Prostate gland (tissue), 2 donors: ENCODE data around the gene SCN1B. TPM values are rescaled to one million over a fixed set of nuclear protein-coding genes. Genes with fewer than 3 reads are reported as not detected.
"Not testable (repeated sequence)": the region's sequence is repeated elsewhere in the genome, so short reads cannot be mapped to it uniquely, and the experiment has no call there.

Source experiments
- DNase-seq: peaks from one replicate; pipeline ENCODE4 v3.0.0-alpha.2; 2019; ENCODE audit warnings: low spot score
- H3K27ac ChIP-seq, 2 donors: fragments of 200-600 bp; sonication (generic); 2 replicates each; pipeline ENCODE4 v1.5.1; 2017 to 2019
- H3K27me3 ChIP-seq: fragments of 200-600 bp; sonication (generic); replicated peaks from 2 replicates; pipeline ENCODE4 v1.5.1; 2019; ENCODE audit not compliant: insufficient read depth
- H3K36me3 ChIP-seq, 2 donors: fragments of 200-600 bp; sonication (generic); 1 replicate in 1 of 2; 2 replicates in 1 of 2; pipeline versions ENCODE4 v1.5.1 to v1.8.1; 2017 to 2019
- H3K4me1 ChIP-seq: fragments of 200-600 bp; sonication (generic); replicated peaks from 2 replicates; pipeline ENCODE4 v1.5.1; 2019
- H3K4me3 ChIP-seq, 2 donors: fragments of 200-600 bp; sonication (generic); 2 replicates each; pipeline ENCODE4 v1.5.1; 2017 to 2019
- H3K9me3 ChIP-seq: fragments of 200-600 bp; sonication (generic); 2 replicates; pipeline ENCODE4 v1.5.1; 2017
- CTCF ChIP-seq, 4 experiments: fragments of 200-600 bp in 2 of 4; fragments of 450-650 bp in 2 of 4; sonication (generic) in 2 of 4; IDR thresholded peaks; 1 replicate in 3 of 4; 2 replicates in 1 of 4; pipeline ENCODE4 v1.5.1; 2016 to 2019; ENCODE audit warnings: antibody characterized with exemption in 4 of 4, mild to moderate bottlenecking in 2 of 4, moderate library complexity in 2 of 4
- POLR2A ChIP-seq: fragments of 450-650 bp; IDR thresholded peaks from one replicate; pipeline ENCODE4 v1.6.1; 2016; ENCODE audit warnings: antibody characterized with exemption, mild to moderate bottlenecking
- POLR2AphosphoS5 ChIP-seq: sonication (generic); formaldehyde crosslinking; IDR thresholded peaks from one replicate; pipeline ENCODE4 v1.6.1; 2017; ENCODE audit warnings: antibody characterized with exemption
- WGBS: methylation state at CpG from one replicate; pipeline ENCODE4 v1.1.5; 2018; 5-methylcytosine and 5-hydroxymethylcytosine counted together
- intact Hi-C: fragments of 100-400 bp; cut with DNase I; formaldehyde crosslinking; loops from one replicate; pipeline ENCODE4 v1.14.2; 2022
- total RNA-seq, 2 donors: library from RNA; depleted of rRNA; stranded (reverse); fragments of >200 nt; gene quantifications; one replicate each; pipeline ENCODE4 v1.1.0, GENCODE V29; 2016

The SCN1B gene
- total RNA-seq, 2 donors from 2014 or later = 9.7 to 10.6 TPM

GRCh38 chr19:35002037-35002535, 28.2 kb upstream of the SCN1B start:
- H3K27ac ChIP-seq = peak overlapping the region in 1 of 2 donors; percentile 97
- peaks cover 25% of the 10 kb centered on the region for H3K4me1 ChIP-seq
- intact Hi-C loops = no loop called here
- TF ChIP-seq POLR2A = no peak
- no peak for TF ChIP-seq POLR2AphosphoS5
- no peak for TF ChIP-seq CTCF (IDR thresholded peaks at IDR 0.05)
- no peaks in the 10 kb centered on the region for H3K36me3 ChIP-seq
- H3K27me3 ChIP-seq = no peaks in the 10 kb centered on the region
- no peaks in the 10 kb centered on the region for H3K9me3 ChIP-seq
- no peak overlapping the region for H3K4me3 ChIP-seq
- no peak for DNase-seq
- 85% methylated on average over 11 of the region's 11 CpGs for WGBS

- H3K4me3 ChIP-seq = no peak overlapping the region
- no peaks in the 10 kb centered on the region for H3K36me3 ChIP-seq
- no peak for TF ChIP-seq POLR2A
- TF ChIP-seq POLR2AphosphoS5 = no peak
- TF ChIP-seq CTCF (IDR thresholded peaks at IDR 0.05) = no peak
- no peaks in the 10 kb centered on the region for H3K9me3 ChIP-seq
- no peaks in the 10 kb centered on the region for H3K27me3 ChIP-seq
- intact Hi-C loops = no loop called here
- peak overlapping the region in 1 of 2 donors; percentile 59 for H3K27ac ChIP-seq
- peaks cover 20% of the 10 kb centered on the region for H3K4me1 ChIP-seq
- WGBS = 90% methylated on average over 18 of the region's 18 CpGs
- DNase-seq = no peak
These were observed 25.6 kb upstream of the SCN1B start for GRCh38 chr19:35004517-35005255.

- Histone ChIP-seq H3K27me3 (no peaks in the 10 kb centered on the region), H3K27ac (peak overlapping the region; percentile 59 to 63), H3K9me3 (no peaks in the 10 kb centered on the region), H3K4me3 (no peak overlapping the region), H3K4me1 (peaks cover 20% of the 10 kb centered on the region), H3K36me3 (peaks cover 0 to 7% of the 10 kb centered on the region in 2 donors)
- WGBS = 79% methylated on average over 11 of the region's 11 CpGs
- intact Hi-C loops = no loop called here
- no peak for DNase-seq
- TF ChIP-seq POLR2AphosphoS5 = no peak
These were observed 24.9 kb upstream of the SCN1B start for GRCh38 chr19:35005256-35005977.

- H3K36me3 ChIP-seq, H3K27me3 ChIP-seq, DNase-seq, H3K9me3 ChIP-seq, intact Hi-C loops, H3K4me3 ChIP-seq: not testable (repeated sequence)
- Histone ChIP-seq H3K4me1 (peaks cover 20% of the 10 kb centered on the region), H3K27ac (peak overlapping the region; percentile 59 to 63)
- 70% methylated on average over 6 of the region's 6 CpGs for WGBS
These were observed 24.3 kb upstream of the SCN1B start for GRCh38 chr19:35006007-35006341.

- Histone ChIP-seq H3K4me3 (no peak overlapping the region), H3K27me3 (no peaks in the 10 kb centered on the region), H3K4me1 (peaks cover 20% of the 10 kb centered on the region), H3K9me3 (no peaks in the 10 kb centered on the region), H3K27ac (peak overlapping the region; percentile 59 to 63), H3K36me3 (peaks cover 0 to 9% of the 10 kb centered on the region in 2 donors)
- TF ChIP-seq CTCF (IDR thresholded peaks at IDR 0.05) (no peak), POLR2A (peak; percentile 23), POLR2AphosphoS5 (peak; percentile 92)
- WGBS = 56% methylated on average over 15 of the region's 15 CpGs
- peak; percentile 72 for DNase-seq
- intact Hi-C loops = no loop called here
These were observed 23.8 kb upstream of the SCN1B start for GRCh38 chr19:35006342-35006998.
